Hindlimb muscle (tissue), 1 donor: ENCODE results near the gene FAM83G. TPM values are rescaled to one million over a fixed set of nuclear protein-coding genes. Genes with fewer than 3 reads are reported as not detected.

ENCODE experiments used
- DNase-seq: peaks from one replicate; pipeline ENCODE4 v3.0.0-alpha.2; 2013
- polyA plus RNA-seq: library from polyadenylated mRNA; unstranded; fragments of 120-200 nt; gene quantifications from one replicate; pipeline ENCODE4 v1.2.1, GENCODE V29; 2013; ENCODE audit not compliant: insufficient read length

FAM83G gene
- polyA plus RNA-seq, 1 donor: 0.46 TPM

DNA sequence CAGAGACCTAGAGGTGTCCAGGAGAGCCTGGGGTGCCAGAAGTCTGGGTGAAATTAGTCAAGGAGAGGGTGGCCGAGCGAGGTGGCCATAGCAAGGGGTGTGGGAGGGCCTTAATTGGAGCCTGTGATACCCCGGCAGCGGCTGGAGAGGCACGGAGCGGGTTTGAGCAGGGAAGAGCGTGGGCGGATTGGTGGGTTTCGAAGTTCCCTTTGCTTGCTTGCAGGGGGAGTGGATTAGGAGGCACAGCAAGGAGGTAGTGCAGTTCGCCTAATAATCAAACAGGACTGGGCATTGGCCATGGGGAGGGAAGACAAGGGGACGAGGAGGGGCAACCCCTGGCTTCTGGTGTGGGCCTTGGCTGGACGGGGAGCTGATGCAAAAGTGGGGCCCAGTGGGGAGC, 5.4 kb upstream of the FAM83G start:
- no peak for DNase-seq

DNA sequence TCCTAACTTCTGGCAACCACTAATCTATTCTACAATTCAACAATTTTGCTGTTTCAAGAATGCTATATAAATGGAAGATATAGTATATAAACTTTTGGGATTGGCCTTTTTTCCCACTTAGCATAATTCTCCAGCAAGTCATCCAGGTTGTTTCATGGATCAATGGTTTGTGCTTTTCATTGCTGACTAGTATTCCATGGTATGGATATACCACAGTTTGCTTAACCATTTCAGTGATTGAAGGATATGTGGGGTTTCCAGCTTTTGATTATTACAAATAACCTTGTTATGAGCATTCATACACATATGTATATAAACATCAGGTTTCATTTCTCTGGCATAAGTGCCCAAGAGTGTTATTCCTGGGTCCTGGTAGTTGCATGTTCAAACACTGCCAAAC, 2.1 kb upstream of the FAM83G start:
- DNase-seq: no peak

DNA sequence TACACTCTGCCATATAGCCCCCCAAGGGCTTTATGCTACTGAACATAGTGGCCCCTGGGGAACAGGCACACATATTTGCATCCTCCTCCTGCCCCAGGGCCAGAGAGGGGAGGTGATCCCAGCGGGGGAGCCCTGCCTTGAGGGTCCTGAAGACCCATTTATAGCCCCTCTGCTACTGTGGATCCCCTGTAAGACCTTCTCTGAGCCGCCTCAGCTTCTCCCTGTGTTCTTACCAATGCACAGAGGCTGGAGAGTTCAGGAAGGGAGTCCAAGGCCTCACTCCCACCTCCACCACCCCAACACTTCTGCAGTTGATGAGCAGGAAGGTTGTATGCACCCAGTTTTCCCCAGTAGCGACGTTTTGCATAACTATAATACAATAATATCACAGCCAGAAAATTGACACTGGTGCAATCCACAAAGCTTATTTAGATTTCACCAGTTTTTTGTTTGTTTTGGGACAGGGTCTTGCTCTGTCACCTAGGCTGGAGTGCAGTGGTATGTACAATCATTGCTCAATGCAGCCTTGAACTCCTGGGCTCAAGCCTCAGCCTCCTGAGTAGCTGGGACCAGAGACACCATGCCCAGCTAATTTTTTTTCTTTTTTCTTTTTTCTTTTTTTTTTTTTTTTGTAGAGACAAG, 1.3 kb upstream of the FAM83G start:
- no peak for DNase-seq

DNA sequence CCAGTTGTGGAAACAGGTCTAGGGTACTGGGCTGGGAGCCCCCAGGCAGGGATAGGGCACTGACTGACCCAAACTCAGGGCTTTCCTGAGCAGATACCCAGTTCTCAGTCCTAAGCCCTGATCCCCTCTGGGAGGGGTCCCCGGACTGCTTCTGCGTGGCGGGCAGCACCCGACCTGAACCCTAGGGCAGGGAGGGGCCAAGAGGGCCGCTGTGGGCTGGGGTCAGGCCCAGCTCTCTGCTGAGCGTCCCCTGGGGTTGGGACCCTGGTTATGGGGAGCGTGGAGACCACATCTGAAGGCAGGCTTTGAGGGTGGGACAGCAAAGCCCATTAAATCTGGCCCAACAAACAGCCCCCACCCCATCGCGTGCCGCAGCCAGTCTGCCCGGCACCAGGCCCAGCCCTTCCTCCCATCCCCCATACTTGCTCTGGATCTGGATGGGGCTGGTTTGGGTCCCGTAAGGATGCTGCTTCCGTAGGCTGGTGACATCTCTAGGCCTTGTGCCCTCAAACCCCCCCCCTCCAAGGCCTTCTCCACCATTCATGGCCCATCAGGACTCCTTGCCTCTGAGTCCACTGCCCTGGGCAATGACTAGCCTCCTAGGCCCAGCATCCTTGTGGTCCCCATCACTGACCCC, 691 bp upstream of the FAM83G start:
- no peak for DNase-seq

DNA sequence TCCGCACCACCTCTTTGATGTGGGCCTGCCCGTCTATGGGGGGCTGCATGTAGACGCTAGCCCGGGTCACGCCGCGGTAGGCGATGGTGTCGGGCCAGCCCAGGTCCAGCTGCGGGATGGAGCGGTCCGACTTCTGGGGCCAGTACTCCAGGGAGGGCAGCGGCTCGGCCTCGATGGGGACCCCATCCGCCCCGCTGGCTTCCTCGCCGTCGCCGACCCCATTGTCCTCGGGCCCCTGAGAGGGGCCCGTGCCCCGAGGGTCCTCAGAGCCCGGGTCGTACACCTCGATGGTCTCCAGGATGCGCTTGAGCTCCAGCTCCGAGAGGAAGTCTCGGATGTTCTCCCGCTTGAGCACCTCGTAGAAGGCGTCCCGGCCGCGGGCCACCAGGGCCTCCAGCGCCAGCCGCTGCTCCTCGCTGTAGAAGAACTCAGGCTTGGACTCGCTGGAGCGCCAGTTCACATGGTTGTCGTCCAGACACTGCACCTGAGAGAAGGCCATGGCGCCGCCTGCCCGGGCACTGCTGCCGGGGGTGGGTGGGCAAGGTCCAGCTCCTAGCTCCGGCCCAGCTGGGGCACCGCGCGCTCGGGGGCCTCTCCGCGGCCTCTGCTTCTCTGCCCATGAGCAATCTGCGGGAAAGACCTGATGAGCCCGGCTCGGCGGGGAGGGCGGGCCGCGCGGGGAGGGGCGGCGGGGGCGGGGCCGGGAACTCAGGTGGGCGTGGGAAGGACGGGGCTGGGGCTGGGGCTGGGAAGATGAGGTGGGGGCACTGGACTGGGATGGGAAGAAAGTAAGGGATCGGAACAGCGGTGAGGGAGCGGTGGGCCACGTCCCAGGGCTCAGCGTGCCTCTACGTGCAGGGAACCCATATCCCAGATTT, 782 bp downstream of the FAM83G start:
- DNase-seq: no peak

DNA sequence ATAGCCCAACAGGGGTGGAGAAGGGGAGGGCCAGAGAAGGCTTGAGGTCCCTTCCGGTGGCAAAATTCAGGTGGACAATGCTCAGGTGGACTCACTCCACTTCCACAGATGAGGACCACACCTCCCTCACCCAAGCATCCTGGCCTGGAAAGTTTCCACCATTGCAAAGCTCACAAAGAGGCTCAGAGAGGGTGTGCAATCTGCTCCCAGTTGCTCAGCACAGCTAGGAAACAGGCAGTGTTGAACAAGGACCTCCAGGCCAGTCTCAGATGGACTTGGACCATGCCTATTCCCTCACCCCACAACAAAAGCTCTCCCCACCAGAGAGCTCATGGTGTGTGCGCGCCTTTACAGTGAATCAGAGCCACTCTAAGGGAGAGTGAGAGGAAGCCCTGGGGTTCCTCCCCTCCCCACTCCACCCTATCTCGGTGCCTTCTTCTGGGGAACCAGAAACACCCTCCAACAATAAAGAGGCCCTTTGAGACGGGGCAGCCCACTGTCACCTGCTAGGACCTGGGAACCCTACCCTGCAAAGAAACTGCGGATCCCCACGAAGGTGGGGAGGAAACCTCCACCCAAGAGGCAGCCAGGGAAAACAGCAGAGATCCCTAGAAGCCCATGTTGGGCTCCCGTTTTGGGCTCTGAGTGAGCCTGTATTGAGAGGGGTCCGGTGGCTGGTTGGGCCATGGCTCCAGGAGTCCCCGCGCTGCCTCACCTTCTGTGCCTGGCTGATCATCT, 1.6 kb downstream of the FAM83G start:
- no peak for DNase-seq

DNA sequence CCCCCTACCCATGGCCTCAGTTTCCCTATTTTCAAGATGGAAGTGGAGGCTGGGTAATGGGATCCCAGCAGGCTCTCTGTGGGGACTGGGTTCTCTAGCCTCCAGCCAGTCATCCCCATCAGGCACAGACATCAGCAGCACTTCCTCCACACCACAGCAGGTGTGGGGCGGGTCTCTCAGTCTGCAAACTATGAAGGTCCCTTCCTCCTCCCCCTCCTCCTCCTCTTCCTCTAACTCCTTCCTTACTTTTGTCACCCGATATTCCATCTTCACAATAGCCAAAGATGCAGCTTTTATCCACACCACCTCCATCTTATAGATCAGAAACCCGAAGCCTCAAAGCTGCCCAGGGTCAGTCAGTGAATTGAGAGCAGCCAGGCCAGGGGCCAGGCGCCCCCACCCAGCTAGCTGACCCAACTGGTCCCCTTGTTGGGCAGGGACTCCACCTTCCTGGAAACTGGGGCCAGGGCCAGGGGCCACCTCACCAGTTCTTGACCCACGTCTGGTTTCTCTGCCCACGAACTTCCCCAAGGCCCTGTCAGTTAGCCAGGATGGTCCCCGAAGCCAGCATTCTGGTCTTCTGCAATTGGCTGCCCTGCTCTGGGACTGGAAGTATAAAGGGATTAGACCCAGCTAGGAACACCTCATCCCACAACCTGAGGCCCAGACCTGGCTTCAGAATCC, 2.5 kb downstream of the FAM83G start:
- no peak for DNase-seq

DNA sequence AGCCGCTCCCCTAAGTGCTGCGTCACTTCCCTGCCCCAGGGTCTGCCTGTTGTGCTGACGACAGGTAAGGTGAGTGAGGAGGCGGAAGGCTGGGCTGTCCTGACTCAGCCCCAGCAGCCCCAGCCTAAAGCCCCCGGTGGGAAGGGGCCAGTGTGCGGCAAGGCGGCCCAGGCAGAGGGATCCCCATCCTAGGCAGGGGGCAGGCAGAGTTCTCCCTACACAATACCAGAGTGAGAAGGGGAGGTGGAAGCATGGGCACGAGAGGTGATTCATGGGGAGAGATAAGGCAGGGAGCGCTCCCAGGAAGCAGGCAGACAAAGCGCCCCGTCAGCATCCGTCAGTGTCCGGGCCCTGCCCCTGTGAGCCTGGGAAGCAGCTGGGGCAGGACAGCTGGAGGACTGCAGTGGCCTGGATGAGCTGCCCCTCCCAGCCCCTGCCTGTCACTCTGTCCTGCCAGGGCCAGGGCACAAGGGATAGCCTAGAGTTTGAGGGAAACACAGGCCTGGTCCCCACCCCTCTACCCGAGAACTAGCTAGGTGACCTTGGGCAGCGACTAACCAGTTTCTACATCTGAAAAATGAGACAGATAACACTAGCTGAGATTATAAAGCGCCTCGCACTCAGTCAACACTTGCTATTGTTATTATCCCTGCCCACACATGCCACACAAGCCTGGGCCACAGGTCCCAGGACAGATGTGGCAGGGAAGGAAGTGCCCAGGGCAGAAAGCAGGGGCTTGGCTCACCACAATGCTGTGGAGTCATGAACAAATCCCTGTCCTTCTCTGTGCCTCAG, 3.8 kb downstream of the FAM83G start:
- no peak for DNase-seq

DNA sequence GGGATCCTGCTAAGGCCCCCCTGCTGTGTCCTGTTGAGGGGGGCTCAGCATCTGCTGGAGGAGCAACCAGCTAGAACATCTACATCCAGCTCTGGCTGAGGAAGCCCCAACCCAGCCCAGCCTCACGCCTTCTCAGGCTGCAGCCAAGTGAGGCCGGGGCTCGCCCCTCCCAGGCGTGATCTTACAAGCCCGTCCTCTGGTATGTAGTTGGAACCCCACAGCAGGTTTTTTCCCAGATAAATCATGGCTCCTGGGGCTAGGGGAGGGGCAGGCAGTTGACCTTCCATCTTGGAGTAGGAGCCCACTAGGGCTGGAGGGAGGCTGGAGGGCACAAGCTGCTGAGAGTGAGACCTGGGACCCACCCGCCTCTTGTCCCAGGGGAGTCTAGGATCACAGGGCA, 4.7 kb downstream of the FAM83G start:
- no peak for DNase-seq

DNA sequence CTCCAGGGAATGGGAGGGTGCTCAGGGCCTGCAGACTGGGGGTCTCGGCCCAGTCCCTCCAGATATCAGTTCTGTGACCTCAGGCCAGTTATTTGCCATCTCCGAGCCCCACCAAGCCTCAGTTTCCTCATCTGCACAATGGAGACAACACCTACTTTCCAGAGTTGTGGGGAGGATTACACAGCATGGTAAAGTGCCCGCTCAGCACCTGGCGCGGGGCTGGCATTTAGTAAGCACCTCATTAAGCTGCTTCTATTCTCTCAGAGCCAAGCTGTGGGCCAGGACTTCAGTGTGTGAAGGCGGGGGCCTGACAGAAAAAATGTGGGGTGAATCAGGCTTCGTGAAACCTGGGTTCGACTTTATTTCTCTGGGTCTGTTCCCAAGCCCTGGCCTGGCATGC, 5.2 kb downstream of the FAM83G start:
- no peak for DNase-seq

DNA sequence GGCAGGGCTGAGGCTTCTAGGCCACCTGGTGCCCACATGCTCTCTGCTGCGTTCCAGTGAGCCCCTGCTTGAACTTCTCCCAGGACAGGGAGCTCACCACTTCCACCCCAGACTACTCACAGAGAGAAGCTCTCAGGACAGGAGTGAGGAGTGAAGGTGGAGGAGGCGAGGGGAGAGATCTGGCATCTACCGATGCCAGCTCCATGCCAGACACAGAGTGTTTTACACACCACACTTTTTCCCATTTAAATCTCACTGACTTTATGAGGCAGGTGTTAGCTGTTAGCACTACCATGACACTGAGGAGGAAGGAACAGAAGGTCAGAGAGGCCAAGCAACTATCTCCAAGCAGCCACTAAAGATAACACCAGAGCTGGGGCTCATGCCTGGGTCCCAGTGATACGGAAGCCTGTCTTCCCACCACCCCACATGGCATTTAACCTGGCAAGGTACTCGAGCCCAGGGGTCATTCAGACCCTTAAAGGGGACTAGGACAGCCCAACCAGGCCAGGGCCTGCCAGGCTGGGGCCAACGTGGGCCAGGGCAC, 6.8 kb downstream of the FAM83G start:
- no peak for DNase-seq

DNA sequence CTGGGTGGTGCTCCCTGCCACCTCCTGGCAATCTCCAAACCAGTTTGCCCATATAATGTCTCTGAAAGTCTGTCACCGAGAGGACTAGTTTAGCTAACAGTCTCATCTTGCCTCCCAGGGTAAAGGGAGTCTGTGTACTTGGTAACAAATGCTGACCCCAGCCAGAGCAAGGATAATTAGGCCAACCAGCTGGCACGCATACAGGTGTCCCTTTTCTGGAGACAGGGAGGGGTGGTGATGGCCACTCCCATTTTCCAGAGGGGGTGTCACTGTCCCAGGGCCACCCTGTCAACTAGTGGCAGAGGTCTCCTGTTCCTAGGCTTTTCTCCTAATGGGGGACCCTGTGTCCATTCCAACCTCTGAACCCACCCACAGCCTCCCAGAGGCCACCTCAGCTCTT, 8.1 kb downstream of the FAM83G start:
- no peak for DNase-seq

DNA sequence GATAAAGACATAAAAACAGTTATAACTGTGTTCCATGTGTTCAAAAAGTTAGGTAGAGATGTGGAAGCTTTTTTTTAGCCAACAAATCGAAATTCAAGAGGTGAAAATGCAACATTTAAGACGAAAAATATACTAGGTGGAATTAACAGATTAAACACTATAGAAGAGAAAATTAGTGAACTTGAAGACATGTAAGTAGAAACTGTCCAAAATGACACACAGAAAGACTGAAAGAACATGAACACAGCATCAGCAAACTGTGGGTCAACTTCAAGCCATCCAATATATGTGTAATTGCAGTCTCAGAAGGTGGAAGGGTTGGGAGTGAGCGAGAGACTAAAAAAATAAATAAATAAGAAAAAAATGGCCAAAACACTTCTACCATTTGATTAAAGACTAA, 9.3 kb downstream of the FAM83G start:
- no peak for DNase-seq

DNA sequence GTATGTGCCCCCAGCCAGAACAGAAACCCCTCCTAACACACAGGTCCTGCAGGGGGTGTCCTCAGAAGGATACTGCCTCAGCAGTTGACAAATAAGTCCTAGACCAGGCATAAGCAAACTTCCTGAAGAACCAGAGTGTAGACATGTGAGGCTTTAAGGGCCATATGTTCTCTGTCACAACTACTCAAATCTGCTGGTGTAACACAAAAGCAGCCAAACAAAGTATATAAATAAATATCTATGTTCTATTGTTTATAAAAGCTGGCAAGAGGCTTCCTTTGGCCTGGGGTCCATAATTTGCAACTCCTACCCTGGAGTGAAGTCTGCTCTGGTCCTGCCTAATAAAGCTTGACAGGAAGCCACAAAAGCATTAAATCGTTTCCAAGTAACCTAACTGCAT, 9.9 kb downstream of the FAM83G start:
- no peak for DNase-seq

DNA sequence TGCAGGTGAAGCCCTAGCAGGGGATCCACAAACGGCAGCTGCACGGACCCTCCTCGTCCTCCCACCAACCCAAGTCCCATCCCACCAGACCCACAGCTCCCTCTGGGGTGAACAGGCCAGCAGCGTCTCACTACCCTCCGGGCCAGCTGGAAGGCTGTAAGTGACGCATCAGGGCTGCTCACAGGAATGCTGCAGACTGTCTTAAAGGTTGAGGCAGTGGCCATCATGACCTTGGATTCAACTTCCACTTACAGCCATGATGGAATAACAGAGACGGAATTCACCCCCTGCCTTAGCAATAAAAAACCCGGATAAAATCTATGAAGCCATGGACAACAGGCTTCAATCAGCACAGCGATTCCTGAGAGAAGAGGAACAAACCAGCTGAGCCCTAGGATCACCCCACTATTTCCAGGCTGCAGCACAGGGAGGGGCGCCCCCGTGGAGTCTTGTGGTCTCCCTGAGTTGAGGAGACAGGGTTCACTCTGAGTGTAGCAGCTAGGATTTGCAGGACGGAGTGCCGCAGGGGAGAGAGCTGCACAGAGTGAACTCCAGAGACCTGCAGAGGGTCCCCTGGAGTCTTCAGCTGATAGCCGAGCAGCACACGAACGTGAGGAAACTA, 10.5 kb downstream of the FAM83G start:
- no peak for DNase-seq

DNA sequence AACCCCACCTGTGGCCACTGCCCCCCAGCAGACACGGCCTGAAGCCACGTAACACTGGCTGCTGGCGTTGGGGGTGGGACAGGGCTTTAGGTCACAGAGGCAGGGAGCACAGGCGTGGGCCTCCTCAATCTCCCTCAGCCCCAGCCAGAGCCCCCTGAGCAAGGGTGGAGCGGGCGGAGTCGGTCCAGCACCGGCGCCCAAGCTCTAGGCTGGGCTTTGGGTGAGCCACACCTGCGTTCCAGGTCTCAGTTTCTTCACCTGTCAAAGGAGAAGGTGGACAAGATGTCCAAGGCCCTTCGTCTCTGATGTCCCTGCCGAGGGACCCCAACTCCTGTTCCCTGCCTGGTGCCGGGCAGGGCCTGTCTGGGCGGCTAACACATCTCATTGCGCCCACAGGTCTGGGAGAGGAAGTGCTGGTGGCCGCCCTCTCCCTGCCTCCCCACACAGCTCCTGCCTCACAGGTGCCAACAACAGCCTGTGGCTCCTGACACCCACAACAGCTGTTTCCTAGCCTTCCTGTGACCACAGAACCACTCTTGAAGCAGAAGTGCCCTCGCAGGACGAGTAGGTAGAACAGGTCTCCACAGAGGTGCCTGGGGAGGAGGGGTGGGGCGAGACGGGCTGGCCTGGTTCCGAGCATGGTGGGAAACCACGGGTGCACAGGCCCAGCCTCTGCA, 12.0 kb downstream of the FAM83G start:
- no peak for DNase-seq

DNA sequence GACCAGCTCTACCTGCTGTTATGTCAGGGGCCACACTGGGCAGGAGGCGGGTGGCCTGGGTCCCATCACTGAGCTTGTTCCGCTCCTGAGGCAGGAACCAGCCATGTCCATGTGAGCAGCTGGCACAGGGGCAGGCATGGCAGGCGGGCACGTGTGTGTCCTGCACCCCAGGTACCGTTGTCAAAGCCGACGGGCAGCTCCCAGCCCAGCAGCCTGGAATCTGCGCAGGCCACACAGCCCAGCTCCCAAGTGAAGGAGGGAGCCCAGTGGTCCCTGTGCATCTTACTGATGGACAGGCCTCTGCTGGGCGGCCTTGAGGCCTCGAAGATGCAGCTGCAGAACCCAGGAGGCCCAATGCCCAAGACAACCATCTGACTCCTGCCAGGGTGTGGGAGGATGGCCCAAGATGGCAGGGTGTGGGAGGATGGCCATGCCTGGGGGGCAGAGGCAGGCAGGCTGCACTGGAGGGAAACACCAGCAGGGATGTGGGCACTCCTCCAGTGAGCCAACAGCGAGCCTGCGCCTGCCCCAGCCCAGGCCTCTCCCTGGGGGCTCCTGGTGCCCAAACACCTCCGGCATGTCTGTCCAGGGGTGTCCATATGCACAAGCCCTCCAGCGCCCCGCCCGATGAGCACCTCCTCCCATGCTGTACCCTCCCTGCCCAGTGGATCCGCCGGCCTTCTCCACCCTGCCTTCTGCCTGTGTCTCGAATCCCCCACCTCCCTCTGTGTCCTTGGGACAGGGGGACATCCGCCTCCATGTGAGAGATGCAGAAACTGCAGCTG, 12.8 kb downstream of the FAM83G start:
- DNase-seq: no peak

DNA sequence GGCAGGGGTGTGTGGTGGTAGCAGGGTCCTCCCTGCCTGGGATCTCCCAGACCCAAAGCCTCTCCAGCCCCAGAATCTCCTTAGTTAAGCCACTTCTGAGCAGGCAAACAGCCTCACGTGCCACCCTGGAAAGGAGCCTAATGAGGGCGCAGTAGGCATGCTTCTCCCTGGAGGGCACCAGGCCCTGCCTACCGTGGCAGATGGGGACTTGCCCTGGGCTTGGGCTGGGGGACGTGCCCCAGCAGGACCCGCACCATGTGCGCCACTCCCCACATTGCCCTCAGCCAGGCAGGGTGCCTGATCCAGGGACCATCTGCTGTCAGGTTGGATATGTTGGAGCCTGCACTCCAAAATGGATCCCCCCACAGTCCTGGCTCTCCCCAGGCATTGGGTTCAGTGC, 14.2 kb downstream of the FAM83G start:
- no peak for DNase-seq

DNA sequence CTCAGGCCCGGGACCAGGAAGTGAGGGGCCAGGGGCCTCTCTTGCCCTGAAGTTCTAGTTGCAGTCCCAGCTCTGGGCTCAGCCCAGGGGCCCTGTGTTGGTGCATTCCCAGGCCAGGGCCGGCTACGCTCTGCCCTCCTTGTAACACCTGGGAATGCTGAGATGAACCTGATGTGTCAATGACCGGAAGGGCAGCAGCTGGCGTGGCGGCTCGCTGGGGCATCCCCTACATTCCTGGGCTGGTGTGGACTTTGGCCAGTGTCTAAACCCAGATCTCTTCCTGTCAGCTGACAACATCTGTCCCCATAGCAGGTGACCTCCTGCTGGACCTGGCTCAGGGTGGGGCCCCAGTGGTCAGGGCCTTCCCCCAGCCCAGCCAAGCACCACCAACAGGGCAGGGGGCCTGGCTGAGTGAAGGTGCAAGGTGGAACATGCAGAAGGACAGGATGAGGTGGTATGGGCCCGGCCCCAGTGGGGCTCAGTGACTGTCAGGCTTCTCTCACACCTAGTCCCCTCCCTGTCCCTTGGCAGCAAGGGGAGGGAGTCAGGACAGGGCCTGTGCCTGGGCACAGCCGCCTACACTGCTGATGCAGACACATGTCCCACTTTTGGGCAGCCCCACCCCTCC, 15.9 kb downstream of the FAM83G start:
- DNase-seq: no peak
